Measurements from ENCODE around the gene MOB2. TPM values are rescaled to one million over a fixed set of nuclear protein-coding genes. Genes with fewer than 3 reads are reported as not detected.

MOB2 gene
- total and polyA plus RNA-seq, 2 donors (not counting 1 experiment from before 2014, with no cell fraction given), result 13.1 to 30.1 TPM

- TF ChIP-seq EZH2 (IDR thresholded peaks at IDR 0.05; ENCODE audit: low read length, missing control alignments) (no peak), CTCF (conservative IDR thresholded peaks at IDR 0.05 in 1 of 2, IDR thresholded peaks at IDR 0.05 in 1 of 2; ENCODE audit: low read depth in 1 of 2, low read length in 2 of 2) (no peak)
- Histone ChIP-seq H3K36me3 (ENCODE audit: control insufficient read depth, insufficient read depth, low read length) (no peaks in the 10 kb centered on the region), H3K9me3 (ENCODE audit: control insufficient read depth, insufficient read depth, low read depth, low read length) (no peaks in the 10 kb centered on the region), H3K27me3 (ENCODE audit: control insufficient read depth, insufficient read depth, low read length) (no peaks in the 10 kb centered on the region), H3K9ac (ENCODE audit: insufficient read depth, low read length) (no peak overlapping the region), H3K79me2 (ENCODE audit: control insufficient read depth, insufficient read depth, low read length) (no peaks in the 10 kb centered on the region), H3K4me1 (ENCODE audit: control insufficient read depth, extremely low read depth, insufficient read depth, low read length) (no peaks in the 10 kb centered on the region), H4K20me1 (ENCODE audit: control insufficient read depth, extremely low read depth, insufficient read depth, low read length) (no peaks in the 10 kb centered on the region), H2AFZ (ENCODE audit: low read length) (no peak overlapping the region), H3K4me2 (ENCODE audit: extremely low read depth, insufficient read depth, low read length) (no peak overlapping the region), H3K4me3 (replicated peaks in 1 of 4; ENCODE audit: control extremely low read depth in 1 of 4, insufficient read depth in 1 of 4, low read depth in 3 of 4, low read length in 4 of 4) (no peak overlapping the region), H3K27ac (ENCODE audit: insufficient read depth, low read length) (no peak overlapping the region)
- no peak for DNase-seq (ENCODE audit: low read depth in 2 of 2)
These were observed 44.4 kb downstream of the MOB2 start for GRCh38 chr11:1442163-1442562.

- Histone ChIP-seq H3K4me3 (replicated peaks in 1 of 4; ENCODE audit: control extremely low read depth in 1 of 4, insufficient read depth in 1 of 4, low read depth in 3 of 4, low read length in 4 of 4) (no peak overlapping the region), H2AFZ (ENCODE audit: low read length) (no peak overlapping the region), H4K20me1 (ENCODE audit: control insufficient read depth, extremely low read depth, insufficient read depth, low read length) (no peaks in the 10 kb centered on the region), H3K4me1 (ENCODE audit: control insufficient read depth, extremely low read depth, insufficient read depth, low read length) (no peaks in the 10 kb centered on the region), H3K36me3 (ENCODE audit: control insufficient read depth, insufficient read depth, low read length) (no peaks in the 10 kb centered on the region), H3K27me3 (ENCODE audit: control insufficient read depth, insufficient read depth, low read length) (no peaks in the 10 kb centered on the region), H3K79me2 (ENCODE audit: control insufficient read depth, insufficient read depth, low read length) (no peaks in the 10 kb centered on the region), H3K9me3 (ENCODE audit: control insufficient read depth, insufficient read depth, low read depth, low read length) (no peaks in the 10 kb centered on the region), H3K9ac (ENCODE audit: insufficient read depth, low read length) (no peak overlapping the region), H3K4me2 (ENCODE audit: extremely low read depth, insufficient read depth, low read length) (no peak overlapping the region), H3K27ac (ENCODE audit: insufficient read depth, low read length) (no peak overlapping the region)
- no peak for DNase-seq (ENCODE audit: low read depth in 2 of 2)
- TF ChIP-seq CTCF (conservative IDR thresholded peaks at IDR 0.05 in 1 of 2, IDR thresholded peaks at IDR 0.05 in 1 of 2; ENCODE audit: low read depth in 1 of 2, low read length in 2 of 2), result no peak
- TF ChIP-seq EZH2 (IDR thresholded peaks at IDR 0.05; ENCODE audit: low read length, missing control alignments), result no peak
These were observed 46.1 kb downstream of the MOB2 start for GRCh38 chr11:1440496-1440895.

- Histone ChIP-seq H3K79me2 (ENCODE audit: control insufficient read depth, insufficient read depth, low read length) (no peaks in the 10 kb centered on the region), H2AFZ (ENCODE audit: low read length) (no peak overlapping the region), H3K9ac (ENCODE audit: insufficient read depth, low read length) (no peak overlapping the region), H3K9me3 (ENCODE audit: control insufficient read depth, insufficient read depth, low read depth, low read length) (no peaks in the 10 kb centered on the region), H4K20me1 (ENCODE audit: control insufficient read depth, extremely low read depth, insufficient read depth, low read length) (no peaks in the 10 kb centered on the region), H3K27ac (ENCODE audit: insufficient read depth, low read length) (no peak overlapping the region), H3K4me2 (ENCODE audit: extremely low read depth, insufficient read depth, low read length) (no peak overlapping the region), H3K4me1 (ENCODE audit: control insufficient read depth, extremely low read depth, insufficient read depth, low read length) (no peaks in the 10 kb centered on the region), H3K4me3 (replicated peaks in 1 of 4; ENCODE audit: control extremely low read depth in 1 of 4, insufficient read depth in 1 of 4, low read depth in 3 of 4, low read length in 4 of 4) (no peak overlapping the region), H3K36me3 (ENCODE audit: control insufficient read depth, insufficient read depth, low read length) (no peaks in the 10 kb centered on the region), H3K27me3 (ENCODE audit: control insufficient read depth, insufficient read depth, low read length) (no peaks in the 10 kb centered on the region)
- DNase-seq (ENCODE audit: low read depth in 2 of 2), result no peak
- TF ChIP-seq EZH2 (IDR thresholded peaks at IDR 0.05; ENCODE audit: low read length, missing control alignments) (no peak), CTCF (conservative IDR thresholded peaks at IDR 0.05 in 1 of 2, IDR thresholded peaks at IDR 0.05 in 1 of 2; ENCODE audit: low read depth in 1 of 2, low read length in 2 of 2) (no peak)
These were observed 46.5 kb downstream of the MOB2 start for GRCh38 chr11:1440066-1440465.
